ENCODE measurements around the gene RSPH6A.
A peak's percentile ranks its signal among the peaks of the same experiment; 100 is the strongest.

Gene RSPH6A

DNA sequence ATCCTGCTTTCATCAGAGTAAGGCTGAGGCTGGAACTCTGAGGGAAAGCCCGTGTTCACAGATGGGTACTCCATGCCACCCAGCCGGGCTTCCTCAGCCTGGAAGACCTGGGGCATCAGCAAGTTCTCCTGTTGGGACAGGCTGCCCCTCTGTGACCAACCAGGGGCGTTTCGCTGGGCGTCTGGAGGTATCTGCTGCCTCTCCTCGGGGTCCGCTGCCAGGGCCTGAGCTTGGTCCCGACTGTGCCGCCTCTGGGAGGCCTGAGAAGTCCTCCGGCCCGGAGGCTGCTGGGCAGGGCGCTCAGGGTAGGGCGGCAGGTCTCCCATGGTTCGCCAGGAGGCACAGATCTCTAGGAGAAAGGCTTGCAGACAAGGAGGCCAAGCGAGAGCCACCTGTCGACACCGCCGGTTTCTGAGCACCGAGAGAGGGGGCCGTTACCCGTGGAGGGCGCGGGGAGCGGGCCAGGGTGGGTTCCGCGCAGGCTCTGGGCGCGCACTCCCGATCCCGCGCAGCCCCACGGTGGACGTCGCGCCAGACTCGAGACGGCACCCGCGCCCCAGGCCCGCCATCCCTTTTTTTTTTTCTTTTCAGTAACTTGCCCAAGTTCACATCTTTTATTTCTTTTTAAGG is at the start of gene RSPH6A:
TSS of gene RSPH6A (minus strand) at position 458 of the 630 bp plus-strand sequence. CDS start at position 326, 132 bp downstream.
- Histone ChIP-seq H3K79me2 (ENCODE audit: control insufficient read depth, insufficient read depth, low read length, unreplicated experiment) (no peaks in the 10 kb centered on the region), H3K4me3 (ENCODE audit: low read depth, low read length) (no peak within 1 kb of the TSS), H2AFZ (ENCODE audit: low read length, unreplicated experiment) (no peak within 1 kb of the TSS), H3K36me3 (ENCODE audit: insufficient read depth, low read length) (no peaks in the 10 kb centered on the region), H3K27ac (ENCODE audit: low read depth, low read length) (no peak within 1 kb of the TSS), H3K4me1 (ENCODE audit: control insufficient read depth, insufficient read depth, low read length, unreplicated experiment) (peaks cover 4% of the 10 kb centered on the region), H3K27me3 (ENCODE audit: insufficient read depth, low read length) (no peaks in the 10 kb centered on the region)

DNA sequence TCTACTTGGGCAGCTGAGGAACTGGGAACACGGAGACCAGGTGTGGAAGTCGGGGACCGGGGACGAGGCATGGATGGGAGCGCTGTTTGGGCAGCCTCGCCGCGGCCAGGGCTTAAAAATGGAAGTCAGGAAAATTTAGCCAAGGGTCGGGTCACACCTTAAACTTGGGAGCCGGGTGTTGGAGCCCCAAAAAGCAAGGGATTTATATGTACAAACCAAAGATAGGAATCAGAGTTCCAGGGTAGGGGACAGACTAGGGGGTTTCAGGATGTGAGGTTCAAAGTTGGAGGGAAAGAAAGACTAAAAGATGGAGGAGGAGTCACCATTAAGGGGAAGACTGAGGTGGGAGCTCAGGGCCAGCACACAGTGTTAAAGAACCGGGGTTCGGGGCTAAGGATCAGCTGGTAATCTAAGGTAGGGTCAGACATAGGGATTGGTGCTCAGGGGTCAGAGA is 49.5 kb upstream of the RSPH6A start:
- Histone ChIP-seq H3K4me3 (ENCODE audit: low read depth, low read length) (peak overlapping the region; percentile 58; the same call in 1 of the 2 replicates), H3K36me3 (ENCODE audit: insufficient read depth, low read length) (no peaks in the 10 kb centered on the region), H2AFZ (ENCODE audit: low read length, unreplicated experiment) (no peak overlapping the region), H3K4me1 (ENCODE audit: control insufficient read depth, insufficient read depth, low read length, unreplicated experiment) (no peaks in the 10 kb centered on the region), H3K27ac (ENCODE audit: low read depth, low read length) (no peak overlapping the region), H3K27me3 (ENCODE audit: insufficient read depth, low read length) (peaks cover 25% of the 10 kb centered on the region), H3K79me2 (ENCODE audit: control insufficient read depth, insufficient read depth, low read length, unreplicated experiment) (peaks cover 18% of the 10 kb centered on the region)

DNA sequence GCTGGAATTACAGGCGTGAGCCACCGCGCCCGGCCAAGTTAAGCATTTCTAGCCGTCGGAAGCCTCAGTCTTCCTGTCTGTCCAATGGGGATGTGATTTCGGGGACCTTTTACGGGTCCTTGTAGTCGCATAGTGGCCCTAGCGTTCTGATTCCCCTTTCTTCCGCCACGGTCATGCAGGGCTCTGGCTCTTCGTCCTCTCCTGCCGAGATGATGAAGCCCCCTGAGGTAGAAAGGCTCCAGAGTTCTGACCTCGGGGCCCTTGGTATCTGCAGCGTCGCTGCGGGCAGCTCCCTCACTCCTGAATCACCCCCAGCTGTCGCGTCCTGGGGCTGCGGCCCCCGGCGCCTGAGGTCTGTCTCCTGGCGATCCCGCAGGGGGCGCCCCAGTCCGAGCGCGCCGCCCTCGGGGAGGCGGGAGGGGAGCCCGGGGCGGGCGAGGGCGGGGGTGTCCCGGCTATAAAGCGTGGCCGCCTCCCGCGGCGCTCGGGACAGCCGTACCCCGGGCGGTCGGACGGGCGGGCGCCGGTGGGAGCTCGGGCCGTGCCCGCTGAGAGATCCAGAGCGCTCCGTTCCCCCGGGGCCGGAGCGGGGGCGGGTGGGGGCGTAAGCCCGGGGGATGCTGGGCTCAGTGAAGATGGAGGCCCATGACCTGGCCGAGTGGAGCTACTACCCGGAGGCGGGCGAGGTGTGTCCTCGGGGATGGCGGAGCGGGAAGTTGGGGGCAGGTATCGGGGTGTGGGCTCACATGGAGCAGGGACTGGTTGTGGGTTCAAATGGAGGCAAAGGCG is 48.9 kb upstream of the RSPH6A start, which contains the start of gene FOXA3:
TSS of gene FOXA3 (plus strand) at position 487 of the 789 bp plus-strand sequence. CDS start at position 618, 131 bp downstream.
- H3K27me3 ChIP-seq (ENCODE audit: insufficient read depth, low read length): peaks cover 25% of the 10 kb centered on the region
- H3K36me3 ChIP-seq (ENCODE audit: insufficient read depth, low read length): no peaks in the 10 kb centered on the region
- H3K4me3 ChIP-seq (ENCODE audit: low read depth, low read length): peak within 1 kb of the TSS; percentile 64
- no peak within 1 kb of the TSS for H3K27ac ChIP-seq (ENCODE audit: low read depth, low read length)
- peak within 1 kb of the TSS; percentile 75 for H2AFZ ChIP-seq (ENCODE audit: low read length, unreplicated experiment)
- H3K4me1 ChIP-seq (ENCODE audit: control insufficient read depth, insufficient read depth, low read length, unreplicated experiment): no peaks in the 10 kb centered on the region
- H3K79me2 ChIP-seq (ENCODE audit: control insufficient read depth, insufficient read depth, low read length, unreplicated experiment): peaks cover 21% of the 10 kb centered on the region

DNA sequence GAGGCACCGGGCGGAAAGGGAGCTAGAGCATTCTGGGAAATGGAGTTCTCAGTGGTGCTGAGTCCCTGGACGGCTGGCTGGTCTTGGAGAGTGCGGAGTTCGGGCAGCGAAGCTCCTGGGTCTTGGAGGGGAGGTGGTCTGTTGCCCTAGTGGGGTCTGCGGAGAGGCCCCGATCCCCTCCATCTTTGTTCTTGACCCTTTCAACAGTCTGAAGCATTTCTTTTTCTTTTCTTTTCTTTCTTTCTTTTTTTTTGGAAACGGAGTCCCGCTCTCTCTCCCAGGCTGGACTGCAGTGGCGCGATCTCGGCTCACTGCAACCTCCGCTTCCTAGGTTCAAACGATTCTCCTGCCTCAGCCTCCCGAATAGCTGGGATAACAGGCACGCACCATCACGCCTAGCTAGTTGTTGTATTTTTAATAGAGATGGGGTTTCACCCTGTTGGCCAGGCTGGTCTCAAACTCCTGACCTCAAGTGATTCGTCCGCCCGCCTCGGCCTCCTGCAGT is 48.3 kb upstream of the RSPH6A start:
- Histone ChIP-seq H3K27ac (ENCODE audit: low read depth, low read length) (no peak overlapping the region), H2AFZ (ENCODE audit: low read length, unreplicated experiment) (peak overlapping the region; percentile 75), H3K36me3 (ENCODE audit: insufficient read depth, low read length) (no peaks in the 10 kb centered on the region), H3K27me3 (ENCODE audit: insufficient read depth, low read length) (peaks cover 25% of the 10 kb centered on the region), H3K4me3 (ENCODE audit: low read depth, low read length) (peak overlapping the region; percentile 64), H3K4me1 (ENCODE audit: control insufficient read depth, insufficient read depth, low read length, unreplicated experiment) (no peaks in the 10 kb centered on the region), H3K79me2 (ENCODE audit: control insufficient read depth, insufficient read depth, low read length, unreplicated experiment) (peaks cover 21% of the 10 kb centered on the region)

DNA sequence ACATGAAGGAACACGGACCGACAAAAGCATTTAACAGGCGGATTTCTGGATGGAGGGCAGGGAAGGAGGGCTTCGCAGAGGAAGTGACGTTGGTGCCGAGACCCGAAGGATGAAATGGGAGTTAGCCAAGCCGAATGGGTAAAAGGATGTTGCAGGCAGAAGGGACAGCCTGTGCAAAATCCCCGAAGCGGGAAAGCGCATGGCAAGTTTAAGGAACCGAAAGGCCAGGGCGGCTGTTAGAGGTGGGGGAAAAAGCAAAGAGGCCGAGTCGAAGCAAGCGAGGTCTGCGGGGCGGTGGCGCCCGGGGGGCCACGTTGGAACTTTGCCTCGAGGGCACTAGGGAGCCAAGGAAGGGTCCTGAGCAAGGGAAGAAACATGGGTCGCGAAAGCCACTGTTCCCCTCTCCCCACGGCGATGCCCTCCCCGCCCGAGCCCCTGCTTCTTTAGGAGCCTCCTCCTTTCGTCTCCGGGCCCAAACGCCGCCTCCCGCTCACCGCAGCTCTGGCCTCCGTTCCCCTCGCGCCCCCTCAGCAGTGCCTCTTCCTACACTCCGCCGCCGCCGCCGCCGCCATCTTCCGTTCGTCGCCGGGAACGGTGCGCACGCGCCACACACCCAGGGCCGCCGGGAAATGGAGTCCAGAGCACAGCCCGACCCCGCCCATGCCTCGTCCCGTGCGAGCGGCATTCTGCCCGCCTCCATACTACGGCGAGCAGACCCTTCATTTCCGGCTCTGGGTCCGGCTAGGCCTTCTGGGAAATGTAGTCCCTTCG is 47.6 kb upstream of the RSPH6A start, which contains the start of gene SYMPK:
TSS of gene SYMPK (minus strand) at position 584 of the 771 bp plus-strand sequence. CDS start 8,652 bp downstream, outside the sequence.
- peaks cover 24% of the 10 kb centered on the region for H3K79me2 ChIP-seq (ENCODE audit: control insufficient read depth, insufficient read depth, low read length, unreplicated experiment)
- H3K36me3 ChIP-seq (ENCODE audit: insufficient read depth, low read length): no peaks in the 10 kb centered on the region
- no peaks in the 10 kb centered on the region for H3K4me1 ChIP-seq (ENCODE audit: control insufficient read depth, insufficient read depth, low read length, unreplicated experiment)
- peak within 1 kb of the TSS; percentile 100 for H3K4me3 ChIP-seq (ENCODE audit: low read depth, low read length)
- H3K27me3 ChIP-seq (ENCODE audit: insufficient read depth, low read length): peaks cover 25% of the 10 kb centered on the region
- peak within 1 kb of the TSS; percentile 82 for H3K27ac ChIP-seq (ENCODE audit: low read depth, low read length)
- H2AFZ ChIP-seq (ENCODE audit: low read length, unreplicated experiment): peak within 1 kb of the TSS; percentile 99

DNA sequence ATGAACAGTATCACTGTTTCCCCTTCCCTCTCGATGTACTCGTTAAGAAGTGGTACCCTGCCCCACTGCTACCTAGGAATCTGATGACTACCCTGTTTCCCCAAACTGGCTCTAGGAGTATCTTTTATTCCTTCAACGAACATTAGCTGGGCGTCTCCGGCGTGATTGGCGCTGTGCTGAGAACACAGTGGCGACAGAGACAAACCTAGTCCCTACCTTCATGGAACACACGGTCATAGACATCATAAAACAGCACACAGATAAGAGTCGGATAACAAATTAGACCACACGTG is 47.1 kb upstream of the RSPH6A start:
- peak overlapping the region; percentile 82 for H3K27ac ChIP-seq (ENCODE audit: low read depth, low read length)

DNA sequence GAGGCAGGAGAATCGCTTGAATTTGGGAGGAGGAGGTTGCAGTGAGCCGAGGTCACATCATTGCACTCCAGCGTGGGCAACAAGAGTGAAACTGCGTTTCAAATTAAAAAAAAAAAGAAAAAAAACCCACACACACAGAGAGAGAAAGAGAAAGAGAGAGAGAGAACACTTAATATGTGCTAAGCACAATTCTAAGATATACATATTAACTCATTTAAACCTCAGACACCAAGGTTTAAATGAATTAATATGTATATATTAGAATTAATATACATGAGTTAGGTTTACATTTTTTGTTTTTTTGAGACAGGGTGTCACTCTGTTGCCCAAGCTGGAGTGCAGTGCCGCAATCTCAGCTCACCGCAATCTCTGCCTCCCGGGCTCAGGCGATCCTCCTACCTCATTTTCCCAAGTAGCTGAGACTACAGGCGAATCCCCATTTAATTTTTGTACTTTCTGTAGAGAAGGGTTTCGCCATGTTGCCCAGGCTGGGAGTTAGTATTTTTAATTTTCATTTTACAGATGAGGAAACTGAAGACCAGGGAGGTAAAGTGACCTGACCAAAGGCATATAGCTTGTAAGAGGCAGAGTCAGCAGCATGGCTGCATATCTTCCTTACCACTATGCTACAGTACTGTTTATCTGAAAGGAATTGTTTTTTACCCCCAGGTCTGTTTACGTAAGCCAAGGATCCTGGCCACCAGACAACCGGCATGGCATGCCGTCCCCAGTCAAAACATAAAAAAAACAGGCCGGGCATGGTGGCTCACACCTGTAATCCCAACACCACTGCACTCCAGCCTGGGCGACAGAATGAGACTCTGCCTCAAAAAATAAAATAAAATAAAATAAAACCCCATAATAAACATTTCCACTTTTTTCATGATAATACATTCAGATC is 45.5 kb upstream of the RSPH6A start:
- Histone ChIP-seq H3K36me3 (ENCODE audit: insufficient read depth, low read length) (no peaks in the 10 kb centered on the region), H3K27me3 (ENCODE audit: insufficient read depth, low read length) (peaks cover 21% of the 10 kb centered on the region), H2AFZ (ENCODE audit: low read length, unreplicated experiment) (no peak overlapping the region), H3K27ac (ENCODE audit: low read depth, low read length) (no peak overlapping the region), H3K79me2 (ENCODE audit: control insufficient read depth, insufficient read depth, low read length, unreplicated experiment) (peaks cover 28% of the 10 kb centered on the region), H3K4me1 (ENCODE audit: control insufficient read depth, insufficient read depth, low read length, unreplicated experiment) (no peaks in the 10 kb centered on the region), H3K4me3 (ENCODE audit: low read depth, low read length) (no peak overlapping the region)

More for the DNA sequence above, 47.1 kb upstream of the RSPH6A start:
- peaks cover 25% of the 10 kb centered on the region for H3K27me3 ChIP-seq (ENCODE audit: insufficient read depth, low read length)
- H3K4me1 ChIP-seq (ENCODE audit: control insufficient read depth, insufficient read depth, low read length, unreplicated experiment): no peaks in the 10 kb centered on the region
- H2AFZ ChIP-seq (ENCODE audit: low read length, unreplicated experiment): peak overlapping the region; percentile 99
- peaks cover 24% of the 10 kb centered on the region for H3K79me2 ChIP-seq (ENCODE audit: control insufficient read depth, insufficient read depth, low read length, unreplicated experiment)
- H3K36me3 ChIP-seq (ENCODE audit: insufficient read depth, low read length): no peaks in the 10 kb centered on the region
- peak overlapping the region; percentile 100 for H3K4me3 ChIP-seq (ENCODE audit: low read depth, low read length)

DNA sequence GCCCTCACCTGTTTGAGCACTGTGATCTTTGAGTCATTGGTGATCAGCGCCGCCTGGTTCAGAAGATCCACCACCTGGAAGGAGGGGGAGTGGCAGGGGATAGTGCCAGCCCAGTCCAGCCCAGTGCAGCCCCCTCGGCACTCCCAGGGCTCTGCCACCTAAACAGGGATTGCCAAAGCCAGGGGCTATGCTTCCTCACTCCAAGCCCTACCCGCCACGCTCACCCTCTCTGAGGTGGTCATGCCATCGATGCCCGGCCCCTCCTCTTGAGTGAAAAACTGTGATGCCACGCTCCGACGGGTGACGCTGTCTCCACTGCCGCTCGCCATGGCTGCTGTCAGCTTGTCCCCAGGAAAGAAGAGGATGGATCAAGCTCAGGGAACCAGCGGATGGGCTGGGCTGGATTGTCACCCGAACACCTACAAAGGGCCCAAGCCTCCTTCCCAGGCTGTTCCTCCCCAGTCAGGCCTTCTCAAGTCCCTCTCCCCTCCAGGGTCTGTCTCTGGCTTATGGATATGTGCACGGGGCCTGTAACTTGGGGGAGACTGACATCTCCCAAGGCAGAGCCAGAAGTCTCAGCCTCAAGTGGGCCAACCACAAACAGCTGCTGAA is 39.2 kb upstream of the RSPH6A start:
- Histone ChIP-seq H3K27me3 (ENCODE audit: insufficient read depth, low read length) (no peaks in the 10 kb centered on the region), H3K4me1 (ENCODE audit: control insufficient read depth, insufficient read depth, low read length, unreplicated experiment) (no peaks in the 10 kb centered on the region), H3K4me3 (ENCODE audit: low read depth, low read length) (no peak overlapping the region), H2AFZ (ENCODE audit: low read length, unreplicated experiment) (no peak overlapping the region), H3K27ac (ENCODE audit: low read depth, low read length) (no peak overlapping the region), H3K79me2 (ENCODE audit: control insufficient read depth, insufficient read depth, low read length, unreplicated experiment) (peaks cover 10% of the 10 kb centered on the region), H3K36me3 (ENCODE audit: insufficient read depth, low read length) (peaks cover 6% of the 10 kb centered on the region)

DNA sequence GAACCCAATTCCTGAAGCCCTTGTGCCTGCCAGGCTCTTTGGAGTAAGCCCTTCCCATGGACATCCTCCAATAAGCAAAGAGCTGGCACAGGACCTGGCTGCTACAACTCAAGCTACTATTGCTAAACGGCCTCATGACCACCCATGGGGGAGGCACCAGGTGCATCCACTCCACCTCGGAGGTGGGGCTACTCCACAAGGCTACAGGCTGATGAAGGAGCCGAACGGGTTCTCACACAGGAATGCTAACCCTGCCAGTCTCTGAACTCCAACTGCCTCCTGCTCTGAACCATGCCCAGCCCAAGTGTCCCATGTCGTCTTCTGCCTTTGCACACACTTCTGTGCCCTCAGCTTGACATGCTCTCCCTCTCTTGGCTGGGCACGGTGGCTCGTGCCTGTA is 37.9 kb upstream of the RSPH6A start:
- Histone ChIP-seq H3K4me1 (ENCODE audit: control insufficient read depth, insufficient read depth, low read length, unreplicated experiment) (no peaks in the 10 kb centered on the region), H3K27ac (ENCODE audit: low read depth, low read length) (no peak overlapping the region), H3K27me3 (ENCODE audit: insufficient read depth, low read length) (no peaks in the 10 kb centered on the region), H3K79me2 (ENCODE audit: control insufficient read depth, insufficient read depth, low read length, unreplicated experiment) (peaks cover 9% of the 10 kb centered on the region), H3K4me3 (ENCODE audit: low read depth, low read length) (no peak overlapping the region), H2AFZ (ENCODE audit: low read length, unreplicated experiment) (no peak overlapping the region), H3K36me3 (ENCODE audit: insufficient read depth, low read length) (peaks cover 11% of the 10 kb centered on the region)

Measured in ACC112 (cell line).